Measurements from ENCODE around the gene ZDHHC3.
A peak's percentile ranks its signal among the peaks of the same experiment; 100 is the strongest.
"Not testable (repeated sequence)": the region's sequence is repeated elsewhere in the genome, so short reads cannot be mapped to it uniquely, and the experiment has no call there.

ZDHHC3 gene

DNA sequence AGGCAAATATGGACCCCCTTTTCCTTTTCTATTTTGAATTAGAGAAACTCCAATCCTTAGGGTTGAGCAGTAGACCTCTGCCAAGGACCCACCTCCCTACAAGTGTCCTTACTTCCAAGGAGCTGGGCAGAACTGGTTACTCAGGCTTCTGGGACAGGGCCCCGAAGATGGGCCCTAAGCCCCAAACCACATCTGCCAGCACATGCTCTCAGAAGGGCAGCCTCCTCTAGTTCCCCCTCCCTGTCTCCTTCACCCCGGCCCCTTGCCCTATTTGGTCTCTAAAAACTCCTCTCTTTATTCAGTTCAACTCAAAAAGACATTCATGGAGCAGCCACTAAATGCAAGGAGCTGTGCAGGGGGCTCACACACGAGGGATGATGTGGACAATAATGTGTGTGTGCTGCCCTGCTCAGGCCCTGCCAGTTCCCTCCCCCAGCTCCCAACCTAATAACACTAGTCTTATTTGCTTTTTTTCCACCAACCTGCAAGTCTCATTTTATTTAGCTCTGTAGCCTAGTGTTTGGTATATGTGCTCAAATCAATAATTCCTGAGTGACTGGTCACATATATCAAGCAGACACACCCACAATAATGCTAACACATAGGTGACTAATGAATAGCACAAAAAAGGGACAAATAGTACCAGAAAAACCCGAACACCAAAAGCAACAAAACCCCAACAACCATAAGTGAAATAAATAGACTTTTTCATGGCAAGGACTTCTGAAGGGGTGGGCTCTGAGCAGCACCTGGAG lies 12.2 kb downstream of the ZDHHC3 start:
- DNase-seq: no peak

DNA sequence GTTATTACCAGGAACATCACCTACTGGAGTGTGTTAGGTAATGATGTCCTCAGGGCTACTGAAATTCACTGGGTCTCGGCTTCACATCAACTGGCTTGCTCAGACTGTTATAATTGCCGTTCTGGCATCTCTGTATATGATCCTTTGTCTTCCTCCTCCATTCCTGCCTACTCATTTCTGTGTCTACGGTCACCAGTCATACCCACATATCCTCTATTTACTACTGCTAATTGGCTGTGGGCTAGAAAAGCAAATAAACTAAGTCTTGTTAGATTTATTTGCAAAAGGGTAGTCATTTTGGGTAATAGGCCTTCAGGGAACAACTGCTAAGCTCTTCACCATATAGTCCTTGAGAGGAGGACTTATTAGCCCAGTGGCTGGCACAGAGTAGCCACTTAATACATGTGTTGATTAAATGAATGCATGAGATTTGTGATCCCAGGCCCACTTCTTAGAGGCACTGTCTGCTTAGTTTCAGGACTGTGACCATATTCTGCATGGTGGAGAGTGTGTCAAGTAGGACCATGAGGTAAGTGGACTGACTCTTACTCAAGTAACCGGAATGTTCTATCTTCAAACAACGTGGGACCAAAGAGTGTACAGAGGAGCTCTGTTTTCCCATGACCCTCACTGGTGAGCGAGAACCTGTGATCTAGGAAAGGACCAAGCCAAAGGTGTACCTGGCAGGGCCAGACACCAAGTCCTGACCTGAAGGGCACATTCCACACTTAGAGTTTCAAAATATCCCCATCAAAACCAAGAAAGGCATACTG lies 13.2 kb downstream of the ZDHHC3 start:
- DNase-seq: no peak

DNA sequence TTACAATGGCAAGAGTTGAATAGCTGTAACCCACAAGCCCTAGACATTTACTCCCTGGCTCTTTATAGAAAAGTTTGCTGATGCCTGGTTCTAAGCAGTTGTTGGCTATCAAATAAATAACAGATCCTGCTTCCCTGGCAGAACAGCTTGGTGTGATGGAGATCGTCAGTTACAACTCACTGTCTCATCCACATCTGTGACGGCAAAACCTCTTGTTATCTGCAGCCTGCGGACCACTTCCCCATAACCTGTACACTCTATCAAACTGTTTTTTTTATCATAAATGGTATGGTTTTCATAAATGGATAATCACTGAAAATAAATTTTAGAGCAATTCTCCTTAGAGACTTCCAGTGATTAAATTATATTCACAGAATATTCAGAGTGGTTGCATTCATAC lies 14.1 kb downstream of the ZDHHC3 start:
- no peak for DNase-seq

DNA sequence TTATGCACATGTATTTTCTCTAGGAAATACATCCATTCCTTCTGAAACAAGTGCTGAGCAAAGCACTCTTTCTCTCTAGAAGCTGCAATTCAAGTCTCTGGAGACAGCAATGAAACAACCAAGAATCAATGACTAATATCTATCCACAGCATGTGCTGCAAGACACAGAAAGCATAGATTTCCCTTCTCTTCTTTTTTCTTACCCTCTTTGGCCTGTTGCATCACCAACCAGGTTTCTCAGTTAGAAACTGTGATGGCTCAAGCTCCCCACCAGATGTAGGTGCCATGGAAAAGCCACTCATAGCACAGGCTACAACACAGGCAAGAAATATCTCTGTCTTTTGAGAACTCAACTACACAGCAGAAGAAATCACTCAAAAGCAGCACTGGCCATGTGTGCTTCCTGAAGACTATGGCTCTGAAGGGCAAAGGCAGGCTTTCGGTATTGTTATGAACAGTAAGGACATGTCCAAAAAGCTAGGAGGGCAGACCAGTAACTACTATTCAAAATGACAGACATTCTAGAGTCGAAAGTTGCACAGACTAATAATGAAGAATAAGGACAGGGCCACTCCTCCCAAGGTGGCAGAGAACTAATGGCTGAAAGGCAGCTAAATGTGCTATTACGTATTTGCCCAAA lies 15.5 kb downstream of the ZDHHC3 start:
- peak; percentile 42 for DNase-seq

DNA sequence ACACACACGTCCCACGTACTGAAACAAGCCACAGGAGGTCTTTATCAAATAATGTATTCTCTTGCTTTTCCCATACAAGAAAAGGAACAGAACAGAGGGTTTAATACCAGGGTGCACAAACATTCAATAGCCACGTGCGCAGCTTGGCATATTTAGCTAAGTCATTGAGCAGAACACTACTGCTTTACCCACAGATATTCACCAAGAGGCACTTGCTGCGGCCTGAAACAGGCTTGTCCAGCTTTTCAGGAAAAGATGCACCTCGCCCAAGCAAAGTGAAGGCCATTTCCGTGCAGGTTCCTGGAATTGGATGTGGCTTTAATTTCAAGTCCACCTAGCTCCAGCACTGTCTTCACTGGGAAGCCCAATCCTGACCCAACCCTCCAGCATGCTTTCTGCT lies 17.6 kb downstream of the ZDHHC3 start:
- DNase-seq: no peak

DNA sequence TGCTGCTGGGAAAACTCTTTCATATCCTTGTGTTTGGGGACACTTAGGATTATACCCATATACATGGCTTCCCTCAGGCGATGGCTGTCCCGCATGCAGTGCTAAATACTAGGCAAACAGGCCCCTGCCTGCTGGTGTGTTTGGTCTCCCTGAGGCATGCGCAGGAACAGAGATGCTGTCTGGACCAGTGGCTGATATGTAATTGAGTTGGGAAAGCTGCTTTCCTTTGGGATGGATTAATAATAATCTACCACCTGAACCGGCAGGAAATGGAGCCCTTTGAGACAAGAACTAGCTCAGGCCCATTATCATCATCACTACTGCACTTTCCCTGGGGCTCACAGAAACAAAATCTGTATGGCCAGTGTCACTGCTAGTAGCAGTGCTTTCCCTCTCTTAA lies 18.0 kb downstream of the ZDHHC3 start:
- no peak for DNase-seq

DNA sequence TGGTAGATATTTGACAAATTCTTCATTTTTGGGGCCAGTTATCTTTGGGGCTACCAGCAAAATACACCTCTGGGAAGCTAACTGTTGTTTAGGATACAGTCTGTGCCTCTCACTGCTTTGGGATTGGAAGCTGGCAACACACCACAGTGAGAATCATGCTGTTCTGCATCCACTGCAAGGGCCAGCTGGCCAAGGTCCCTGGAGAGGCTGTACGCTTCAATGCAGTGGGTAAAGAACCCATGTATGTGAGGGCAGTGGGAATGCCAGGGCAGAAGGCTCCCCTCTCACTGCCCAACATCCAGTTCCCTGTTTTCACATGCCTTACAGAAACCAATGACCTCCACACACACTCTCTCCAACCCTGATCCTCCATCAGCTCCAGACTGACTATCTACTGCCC lies 20.1 kb downstream of the ZDHHC3 start:
- DNase-seq: no peak

DNA sequence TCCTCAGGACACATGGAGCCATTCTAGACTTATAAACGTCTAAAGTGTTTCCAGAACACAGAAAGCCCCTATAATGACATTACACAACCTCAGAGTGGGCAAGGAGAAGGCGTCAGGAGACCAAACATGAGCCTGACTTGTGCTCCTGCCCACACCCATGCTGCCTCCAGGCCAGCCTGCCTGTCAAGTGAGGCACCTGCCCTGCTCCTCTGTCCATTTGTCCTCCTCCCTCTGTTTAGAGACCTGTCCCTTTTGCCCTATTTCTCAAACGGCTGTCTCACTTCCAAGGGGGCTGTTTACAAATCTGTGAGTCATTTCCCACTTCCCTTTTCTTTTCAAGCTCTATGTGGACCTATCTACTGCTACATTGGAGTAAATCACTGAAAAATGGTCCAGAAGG lies 21.0 kb downstream of the ZDHHC3 start:
- no peak for DNase-seq

DNA sequence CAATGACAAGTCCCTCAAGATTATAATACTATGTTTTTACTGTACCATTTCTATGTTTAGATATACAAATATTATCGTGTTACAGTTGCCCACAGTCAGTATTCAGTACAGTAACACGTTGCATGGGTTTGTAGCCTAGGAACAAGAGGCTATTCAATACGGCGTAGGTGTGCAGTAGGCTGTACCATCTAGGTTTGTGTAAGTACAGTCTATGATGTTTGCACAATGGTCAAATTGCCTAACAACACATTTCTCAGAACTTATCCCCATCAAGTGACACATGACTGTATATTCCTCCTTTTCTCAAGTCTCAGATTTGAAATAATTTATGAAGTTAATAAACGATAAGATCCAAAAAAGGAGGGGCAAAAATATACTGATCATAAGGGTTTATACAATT lies 21.7 kb downstream of the ZDHHC3 start:
- no peak for DNase-seq

DNA sequence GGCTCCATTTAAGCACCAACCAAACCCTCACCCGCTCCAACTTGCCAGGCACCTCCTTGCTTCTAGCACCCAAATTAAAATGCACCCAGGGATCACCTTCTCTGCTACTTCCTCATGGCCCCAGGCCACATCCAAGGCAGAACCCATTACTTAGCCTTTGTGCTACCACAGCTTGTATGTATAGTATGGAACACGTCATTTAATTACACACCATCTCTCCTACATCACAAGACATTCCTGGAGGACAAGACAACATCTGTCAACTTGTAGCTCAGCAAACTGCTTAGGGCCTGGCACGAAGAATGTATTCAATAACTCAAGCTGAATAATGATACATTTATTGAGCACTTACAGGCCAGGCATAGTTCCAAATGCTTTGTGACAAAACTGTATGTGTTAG lies 23.3 kb downstream of the ZDHHC3 start:
- no peak for DNase-seq

DNA sequence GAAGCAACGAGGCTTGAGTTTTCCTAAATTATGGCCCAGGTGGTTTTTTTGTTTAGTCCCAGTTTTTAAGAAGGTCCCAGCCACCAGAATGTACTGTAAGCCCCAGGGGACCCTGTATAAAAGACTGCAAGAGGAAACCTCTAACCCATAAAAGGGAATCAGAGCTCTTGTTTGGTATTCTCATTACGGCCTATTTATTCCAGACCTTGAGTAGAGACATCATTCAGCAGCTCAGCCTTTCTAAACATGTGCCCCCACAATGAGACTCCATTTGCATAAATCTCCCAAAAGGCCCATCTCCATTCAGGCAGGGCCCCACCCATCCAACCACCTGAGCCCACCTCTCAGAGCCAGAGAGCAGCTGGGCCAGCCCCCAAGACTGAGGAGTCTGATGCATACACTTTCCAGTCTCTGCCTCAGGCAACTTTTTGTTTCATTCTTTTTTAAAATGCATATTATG lies 25.7 kb downstream of the ZDHHC3 start:
- DNase-seq: no peak

DNA sequence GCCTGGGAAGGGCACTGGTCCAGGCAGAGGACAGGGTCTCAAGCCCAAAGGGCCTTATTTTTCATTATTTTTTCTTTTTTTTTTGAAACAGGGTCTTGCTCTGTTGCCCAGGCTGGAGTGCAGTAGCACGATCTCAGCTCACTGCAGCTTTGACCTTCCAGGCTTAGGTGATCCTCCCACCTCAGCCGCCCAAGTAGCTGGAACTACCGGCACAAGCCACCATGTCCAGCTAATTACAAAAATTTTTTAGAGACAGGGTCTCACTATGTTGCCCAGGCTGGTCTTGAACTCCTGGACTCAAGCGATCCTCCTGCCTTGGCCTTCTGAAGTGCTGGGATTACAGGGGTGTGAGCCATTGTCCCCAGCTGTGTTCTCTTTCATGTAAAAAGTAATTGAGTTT lies 26.2 kb downstream of the ZDHHC3 start:
- DNase-seq: not testable (repeated sequence)

DNA sequence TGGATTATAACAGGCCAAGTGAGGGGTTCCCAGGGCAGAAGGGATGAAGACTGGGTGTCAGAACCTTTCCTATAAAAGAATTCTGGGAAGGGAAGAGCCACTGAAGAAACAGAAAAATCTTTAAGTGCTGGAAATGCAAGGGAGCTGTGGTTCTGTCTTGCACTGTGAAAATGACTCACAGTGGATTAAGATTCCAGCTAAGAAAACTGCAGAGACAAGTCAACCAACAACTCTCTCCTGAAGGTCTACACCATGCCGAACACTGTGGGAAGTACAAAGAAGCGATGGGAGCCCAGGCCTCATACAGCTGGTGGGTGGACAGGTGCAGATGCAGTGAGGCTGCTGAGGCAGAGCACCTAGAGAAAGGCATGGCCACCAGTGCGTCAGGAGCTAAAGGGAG lies 27.7 kb downstream of the ZDHHC3 start:
- DNase-seq: no peak

DNA sequence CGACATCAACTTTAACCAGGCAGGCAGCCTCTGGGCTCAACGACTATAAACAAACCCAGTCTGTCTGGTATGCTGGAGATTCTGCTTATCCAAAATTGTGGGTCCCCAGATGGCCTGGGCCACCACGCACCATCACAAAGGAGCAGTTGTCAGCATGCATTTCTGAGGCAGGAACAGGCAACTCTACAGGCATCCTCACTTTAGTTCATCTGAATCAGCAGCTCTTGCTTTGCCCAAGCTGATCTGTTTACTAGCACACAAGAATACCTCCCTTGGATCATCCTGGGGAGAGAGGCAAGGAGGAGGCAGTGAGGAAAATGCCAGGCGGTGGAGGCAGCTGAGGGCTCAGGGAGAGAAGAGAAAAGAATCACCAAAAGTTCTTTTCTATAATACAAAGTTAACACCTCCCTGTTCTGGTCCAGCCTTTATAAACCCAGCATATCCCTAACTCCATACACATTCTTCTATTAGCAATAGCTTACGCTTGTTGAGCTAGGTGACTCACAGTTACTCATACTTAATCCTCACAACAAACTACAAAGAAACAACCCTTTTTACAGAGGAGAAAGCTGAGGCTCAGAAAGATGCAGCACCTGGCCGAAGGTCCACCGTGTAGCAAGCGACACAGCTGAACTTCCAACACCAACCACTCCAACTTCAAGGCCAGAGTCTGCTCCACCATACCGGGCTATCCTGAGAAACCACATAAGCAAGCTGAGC lies 33.6 kb downstream of the ZDHHC3 start:
- no peak for DNase-seq

DNA sequence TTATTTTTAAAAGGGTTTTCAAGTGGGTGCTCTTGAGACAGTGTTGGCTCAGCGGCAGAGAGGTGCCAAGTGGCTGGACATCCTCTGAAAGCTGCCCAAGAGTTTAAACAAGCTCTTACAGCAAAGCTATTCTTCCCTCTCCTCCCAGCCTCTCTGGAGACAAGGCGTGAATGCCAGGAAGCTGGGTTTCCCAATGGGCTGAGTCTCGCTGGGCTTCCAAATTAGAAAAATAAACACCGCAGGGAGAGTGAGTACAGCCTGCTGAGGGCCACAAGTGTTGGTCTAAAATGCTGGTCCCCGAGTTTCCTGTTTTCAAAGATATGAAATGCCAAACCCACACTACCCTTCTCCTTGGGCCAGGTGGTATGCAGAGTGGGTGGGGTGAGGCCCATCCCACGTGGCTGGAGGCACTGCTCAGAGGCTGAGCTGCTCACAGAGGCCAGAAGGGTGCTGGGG lies 36.4 kb downstream of the ZDHHC3 start:
- no peak for DNase-seq

DNA sequence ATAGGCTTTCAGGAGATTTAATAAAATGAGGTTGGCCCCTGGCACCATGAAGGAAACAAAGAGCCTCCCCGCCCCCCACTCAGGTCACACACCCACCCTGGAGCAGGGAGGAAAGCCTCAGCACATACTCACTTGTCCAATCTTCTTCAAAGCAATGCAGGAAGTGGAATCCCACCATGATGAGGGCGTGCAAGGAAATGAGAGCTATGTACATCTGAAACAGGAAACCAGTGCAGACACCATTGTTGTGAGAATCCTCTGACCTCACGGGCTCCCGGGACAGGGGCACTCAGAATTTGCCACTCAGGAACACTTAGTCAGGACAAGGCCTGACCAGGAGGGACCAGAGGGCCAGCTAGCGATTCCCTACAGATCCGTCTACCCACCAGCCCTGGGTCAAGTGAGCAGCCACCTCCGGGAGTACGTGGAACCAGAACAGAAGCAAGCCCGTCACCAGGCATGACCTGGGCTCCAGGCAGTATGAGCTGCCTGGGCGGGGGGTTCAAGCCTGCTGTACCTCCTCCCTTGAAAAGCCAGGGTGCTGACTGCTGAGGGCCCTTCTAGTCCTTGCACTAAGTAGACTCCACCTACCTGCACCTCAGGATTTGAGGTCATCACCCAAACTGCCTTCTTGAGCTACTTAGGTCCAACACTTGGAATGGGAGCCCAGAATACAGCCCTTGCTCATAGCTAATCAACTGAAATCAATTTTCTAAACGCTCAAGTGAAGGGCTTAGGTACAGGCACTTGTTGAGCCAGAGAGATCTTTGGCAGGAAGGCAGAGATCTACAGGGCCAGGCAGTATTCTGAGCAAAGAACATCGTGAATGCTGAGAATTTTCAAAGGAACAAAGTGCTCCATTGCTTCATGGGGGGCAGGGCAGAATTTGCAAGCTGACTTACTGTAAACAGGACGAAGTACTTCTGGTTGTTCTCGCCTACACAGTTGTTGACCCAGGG lies 42.7 kb downstream of the ZDHHC3 start:
- DNase-seq: no peak

DNA sequence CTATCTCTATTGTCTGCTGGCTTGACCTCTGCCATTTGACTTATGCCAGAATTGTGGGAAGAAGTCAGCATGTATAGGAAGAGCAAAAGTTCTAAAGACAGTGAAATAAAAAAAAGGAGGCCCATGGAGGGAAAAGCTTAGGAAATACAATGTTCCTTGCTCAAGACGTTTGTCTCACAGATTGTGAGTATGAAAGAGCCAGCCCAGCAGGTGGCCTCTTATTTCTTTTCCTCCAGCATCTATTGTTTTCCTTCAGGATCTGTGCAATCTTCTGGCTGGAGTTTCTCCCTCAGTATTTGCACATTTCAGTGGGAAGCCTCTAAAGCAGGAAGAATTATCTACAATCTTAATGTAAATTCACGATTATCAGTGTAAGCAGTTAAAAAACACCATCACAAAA lies 43.7 kb downstream of the ZDHHC3 start:
- no peak for DNase-seq

DNA sequence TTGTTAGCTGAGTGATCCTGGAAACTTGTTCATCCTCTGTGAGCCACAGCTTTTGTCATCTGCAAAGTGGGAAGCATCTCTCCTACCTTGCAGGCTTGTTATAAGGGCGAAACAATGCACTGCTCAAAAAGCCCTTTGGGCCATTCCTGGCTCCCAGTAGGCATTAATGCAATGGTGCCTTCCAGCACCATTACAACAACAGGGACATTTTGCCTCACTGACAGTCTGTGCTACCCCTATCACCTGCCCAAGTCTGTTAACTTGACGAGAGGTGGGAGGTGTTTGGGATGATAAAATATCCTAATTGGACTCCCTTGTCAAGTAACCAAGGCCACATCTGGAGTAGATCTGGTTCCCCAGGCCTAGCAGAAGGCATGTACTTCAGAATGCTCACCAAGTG lies 44.2 kb downstream of the ZDHHC3 start:
- DNase-seq: no peak

DNA sequence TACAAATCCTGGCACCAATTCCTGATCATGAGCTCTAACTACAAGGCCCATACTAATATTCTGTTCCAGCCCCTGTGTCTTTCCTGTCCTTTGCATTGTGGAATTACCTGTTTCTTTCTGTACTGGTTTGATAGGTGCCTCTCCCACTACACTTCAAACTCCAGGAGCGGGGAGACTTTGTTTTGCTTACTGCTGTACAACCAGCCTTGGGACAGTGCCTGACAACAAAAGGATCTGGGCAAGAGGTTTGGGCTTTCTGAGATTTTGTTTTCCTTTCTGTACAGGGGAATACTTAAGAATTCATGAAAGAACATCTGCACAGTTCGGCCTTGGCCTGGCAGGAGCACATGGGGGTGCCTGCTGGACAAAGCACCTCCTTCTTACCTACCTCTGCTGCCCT lies 45.1 kb downstream of the ZDHHC3 start:
- no peak for DNase-seq

DNA sequence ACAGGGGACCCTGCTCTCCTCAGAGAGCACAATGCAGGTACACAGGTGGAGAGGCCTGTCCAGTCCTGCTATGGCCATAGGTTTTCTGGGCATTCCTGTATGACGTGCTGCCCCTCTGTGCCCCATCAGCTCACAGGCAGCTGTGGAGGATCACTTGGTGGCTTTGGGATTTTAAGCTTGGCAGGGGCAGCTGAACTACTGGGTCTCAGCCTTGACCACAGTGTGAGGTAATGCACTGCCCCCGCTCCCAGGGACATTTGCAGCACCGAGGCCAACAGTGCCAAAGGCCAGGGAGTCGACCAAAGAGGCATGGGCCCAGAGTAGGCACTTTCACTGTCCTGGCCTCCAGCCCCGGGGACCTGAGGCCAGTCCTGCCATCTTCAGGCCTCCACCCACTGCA lies 46.2 kb downstream of the ZDHHC3 start:
- no peak for DNase-seq

DNA sequence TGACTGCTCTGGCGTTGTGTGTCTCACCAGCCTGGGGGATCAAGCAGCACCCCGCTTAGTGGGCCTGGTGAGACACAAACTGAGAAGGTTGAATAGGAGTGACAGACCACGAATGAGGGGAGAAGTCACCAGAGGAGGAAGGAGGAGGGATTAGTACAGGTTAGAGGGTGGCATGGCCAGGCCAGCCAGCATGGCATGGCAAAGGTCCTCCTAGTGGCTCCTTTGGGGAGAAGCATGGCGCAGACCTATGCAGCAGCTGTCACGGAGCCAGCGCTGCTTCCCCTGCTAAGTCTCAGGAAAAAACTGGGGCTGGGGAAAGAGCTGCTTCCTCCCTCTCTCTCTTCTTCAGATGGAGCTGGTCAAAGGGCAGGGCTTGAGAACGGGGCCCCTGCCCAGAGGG lies 48.6 kb downstream of the ZDHHC3 start:
- no peak for DNase-seq

DNA sequence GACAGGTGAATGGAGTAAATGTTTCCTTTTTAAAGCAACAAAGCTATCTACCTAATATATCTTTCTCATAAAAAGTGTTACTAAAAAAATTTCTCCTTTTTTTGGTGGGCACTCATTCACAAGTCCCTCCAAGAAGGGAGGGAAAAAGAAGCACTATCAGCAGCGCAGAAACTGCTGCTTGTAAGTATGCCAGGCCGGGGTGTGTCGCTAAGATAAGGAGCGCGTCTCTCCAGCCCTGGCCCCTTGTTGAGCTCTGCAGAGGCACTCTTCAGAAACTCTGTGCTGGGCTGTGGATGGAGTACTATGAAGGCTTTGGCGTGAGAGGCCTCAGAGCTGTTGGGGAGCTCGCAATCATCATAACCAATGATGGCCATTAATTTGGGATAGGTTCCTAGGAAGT lies 49.1 kb downstream of the ZDHHC3 start:
- DNase-seq: no peak
